ENCODE results near the gene PRKAR2A. TPM values are rescaled to one million over a fixed set of nuclear protein-coding genes. Genes with fewer than 3 reads are reported as not detected.
"Not testable (repeated sequence)": the region's sequence is repeated elsewhere in the genome, so short reads cannot be mapped to it uniquely, and the experiment has no call there.

The PRKAR2A gene
- total and polyA plus RNA-seq, 8 donors: 6.9 to 65.9 (median 22.4) TPM

DNA sequence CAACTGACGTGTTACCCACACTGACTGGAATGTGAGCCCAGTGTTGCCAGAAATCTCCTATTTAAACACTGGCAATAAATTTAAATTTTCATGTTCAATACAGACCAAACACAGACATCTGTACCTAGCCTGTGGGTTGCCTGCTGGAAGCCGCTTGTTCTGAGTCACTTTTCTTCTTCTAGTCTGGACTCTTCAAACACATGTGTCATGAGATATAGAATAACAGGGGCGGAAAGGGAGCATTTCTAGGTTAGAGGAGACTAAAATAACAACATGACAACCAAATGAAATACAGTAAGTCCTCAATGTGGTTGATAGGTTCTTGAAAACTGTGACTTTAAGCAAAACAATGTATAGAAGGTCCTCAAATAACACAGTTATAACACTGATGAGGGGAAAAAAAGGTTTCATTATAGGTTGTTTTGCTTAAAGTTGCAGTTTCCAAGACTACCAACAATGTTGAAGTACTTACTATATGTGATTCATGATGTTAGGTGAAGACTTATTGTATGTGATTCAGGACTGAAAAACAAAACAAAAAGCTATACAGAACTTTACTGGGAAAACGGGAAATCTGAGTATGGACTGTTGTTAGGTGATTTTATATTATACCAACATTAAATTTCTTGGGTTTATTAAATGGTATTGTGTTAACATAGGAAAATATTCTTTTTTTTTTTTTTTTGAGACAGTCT lies 63.1 kb downstream of the PRKAR2A start:
- WGBS, 5 donors: 88 to 95% (median 92%) methylated on average over 4 of the region's 4 CpGs

DNA sequence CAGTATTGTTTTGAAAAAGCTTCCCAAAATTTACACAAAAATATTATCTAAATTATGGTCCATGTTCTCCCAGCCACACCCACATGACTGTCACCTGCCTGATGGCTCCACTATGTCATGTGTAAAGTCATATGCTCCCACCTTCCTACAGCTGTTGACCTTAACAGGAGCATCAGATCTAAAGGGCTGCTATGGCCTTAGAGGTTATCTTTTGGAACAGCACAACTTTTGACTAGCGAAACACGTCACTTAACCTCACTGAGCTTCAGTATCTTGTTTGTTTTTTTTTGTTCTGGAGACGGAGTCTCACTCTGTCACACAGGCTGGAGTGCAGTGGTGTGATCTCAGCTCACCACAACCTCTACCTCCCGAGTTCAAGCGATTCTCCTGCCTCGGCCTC lies 64.4 kb downstream of the PRKAR2A start:
- Histone ChIP-seq H3K4me3 (no peak overlapping the region), H3K4me1 (no peaks in the 10 kb centered on the region), H3K36me3 (peaks cover 13 to 80% (median 67%) of the 10 kb centered on the region in 4 donors), H3K27ac (no peak overlapping the region), H3K9me3 (no peaks in the 10 kb centered on the region), H3K27me3 (no peaks in the 10 kb centered on the region)
- TF ChIP-seq, protein P1, sequence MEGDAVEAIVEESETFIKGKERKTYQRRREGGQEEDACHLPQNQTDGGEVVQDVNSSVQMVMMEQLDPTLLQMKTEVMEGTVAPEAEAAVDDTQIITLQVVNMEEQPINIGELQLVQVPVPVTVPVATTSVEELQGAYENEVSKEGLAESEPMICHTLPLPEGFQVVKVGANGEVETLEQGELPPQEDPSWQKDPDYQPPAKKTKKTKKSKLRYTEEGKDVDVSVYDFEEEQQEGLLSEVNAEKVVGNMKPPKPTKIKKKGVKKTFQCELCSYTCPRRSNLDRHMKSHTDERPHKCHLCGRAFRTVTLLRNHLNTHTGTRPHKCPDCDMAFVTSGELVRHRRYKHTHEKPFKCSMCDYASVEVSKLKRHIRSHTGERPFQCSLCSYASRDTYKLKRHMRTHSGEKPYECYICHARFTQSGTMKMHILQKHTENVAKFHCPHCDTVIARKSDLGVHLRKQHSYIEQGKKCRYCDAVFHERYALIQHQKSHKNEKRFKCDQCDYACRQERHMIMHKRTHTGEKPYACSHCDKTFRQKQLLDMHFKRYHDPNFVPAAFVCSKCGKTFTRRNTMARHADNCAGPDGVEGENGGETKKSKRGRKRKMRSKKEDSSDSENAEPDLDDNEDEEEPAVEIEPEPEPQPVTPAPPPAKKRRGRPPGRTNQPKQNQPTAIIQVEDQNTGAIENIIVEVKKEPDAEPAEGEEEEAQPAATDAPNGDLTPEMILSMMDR (IDR thresholded peaks at IDR 0.05): no peak
- TF ChIP-seq POLR2AphosphoS5 (IDR thresholded peaks at IDR 0.05) (no peak), EP300 (IDR thresholded peaks at IDR 0.05) (no peak), POLR2A (IDR thresholded peaks at IDR 0.05) (no peak)
- intact Hi-C loops (cut with DNase I; ENCODE audit: low total_unique reads): no loop called here
- 85 to 92% (median 87%) methylated on average over 6 of the region's 6 CpGs for WGBS, 5 donors
- no peak for DNase-seq

More for the DNA sequence above, 63.1 kb downstream of the PRKAR2A start:
- no peaks in the 10 kb centered on the region for H3K4me1 ChIP-seq
- intact Hi-C loops (cut with DNase I; ENCODE audit: low total_unique reads): no loop called here
- peaks cover 13 to 80% (median 69%) of the 10 kb centered on the region in 4 donors for H3K36me3 ChIP-seq
- no peaks in the 10 kb centered on the region for H3K9me3 ChIP-seq
- H3K4me3 ChIP-seq: no peak overlapping the region
- no peak overlapping the region for H3K27ac ChIP-seq
- H3K27me3 ChIP-seq: no peaks in the 10 kb centered on the region
- TF ChIP-seq EP300 (IDR thresholded peaks at IDR 0.05) (no peak), POLR2AphosphoS5 (IDR thresholded peaks at IDR 0.05) (no peak), POLR2A (IDR thresholded peaks at IDR 0.05) (no peak)
- TF ChIP-seq, protein P1 (IDR thresholded peaks at IDR 0.05): no peak
- no peak for DNase-seq

GRCh38 chr3:48782046-48782445 lies 65.6 kb downstream of the PRKAR2A start:
- no peak for TF ChIP-seq POLR2A (IDR thresholded peaks at IDR 0.05)
- TF ChIP-seq, protein P1 (IDR thresholded peaks at IDR 0.05): no peak
- H3K27ac ChIP-seq: no peak overlapping the region
- no peaks in the 10 kb centered on the region for H3K9me3 ChIP-seq
- H3K36me3 ChIP-seq: peaks cover 13 to 82% (median 72%) of the 10 kb centered on the region in 4 donors
- no peaks in the 10 kb centered on the region for H3K27me3 ChIP-seq
- intact Hi-C loops (cut with DNase I; ENCODE audit: low total_unique reads): no loop called here
- H3K4me1 ChIP-seq: no peaks in the 10 kb centered on the region
- DNase-seq: no peak
- no peak overlapping the region for H3K4me3 ChIP-seq

- peaks cover 10 to 84% (median 77%) of the 10 kb centered on the region in 4 donors for H3K36me3 ChIP-seq
- 93 to 99% (median 97%) methylated on average over 5 to 8 of the region's 8 CpGs for WGBS, 5 donors
- H3K27ac ChIP-seq; intact Hi-C loops (cut with DNase I; ENCODE audit: low total_unique reads); H3K9me3 ChIP-seq; H3K4me3 ChIP-seq; DNase-seq; H3K4me1 ChIP-seq; H3K27me3 ChIP-seq: not testable (repeated sequence)
These were observed 69.1 kb downstream of the PRKAR2A start for GRCh38 chr3:48778565-48778964.

- no peak for DNase-seq
- WGBS, 5 donors: 68 to 82% (median 79%) methylated on average over 4 of the region's 4 CpGs
- peaks cover 10 to 80% (median 74%) of the 10 kb centered on the region in 4 donors for H3K36me3 ChIP-seq
- H3K27ac ChIP-seq: no peak overlapping the region
- H3K9me3 ChIP-seq: no peaks in the 10 kb centered on the region
- H3K4me1 ChIP-seq: no peaks in the 10 kb centered on the region
- no peak for TF ChIP-seq POLR2AphosphoS5 (IDR thresholded peaks at IDR 0.05)
- TF ChIP-seq EP300 (IDR thresholded peaks at IDR 0.05): no peak
- no peak for TF ChIP-seq POLR2A (IDR thresholded peaks at IDR 0.05)
- no peaks in the 10 kb centered on the region for H3K27me3 ChIP-seq
- H3K4me3 ChIP-seq: no peak overlapping the region
- intact Hi-C loops (cut with DNase I; ENCODE audit: low total_unique reads): no loop called here
These were observed 70.8 kb downstream of the PRKAR2A start for GRCh38 chr3:48776854-48777253.
